SK-N-SH (cell line): ENCODE results near the gene LTBR. TPM values are rescaled to one million over a fixed set of nuclear protein-coding genes. Genes with fewer than 3 reads are reported as not detected.

Experiments
- CTCF ChIA-PET: fragments of 300-600, 350-600 bp; formaldehyde crosslinking; extraction: SDS; loops from one replicate; lab custom pipeline; 2021; lab: Yijun Ruan, JAX
- POLR2A ChIA-PET: fragments of 350-600 bp; sonication (Branson Sonifier 250); formaldehyde crosslinking; extraction: SDS; loops from one replicate; lab custom pipeline; 2020; ENCODE audit warnings: antibody characterized with exemption, inconsistent platforms; lab: Yijun Ruan, JAX
- DNase-seq: peaks from one replicate; pipeline ENCODE4 v3.0.0; 2012
- H2AFZ ChIP-seq: fragments of 200-600 bp; sonication (generic); 2 replicates; pipeline ENCODE4 v1.8.1; 2016; ENCODE audit warnings: antibody characterized with exemption, mild to moderate bottlenecking, low read depth
- H3F3A ChIP-seq: fragments of 200-600 bp; sonication (generic); replicated peaks from 2 replicates; pipeline ENCODE3; 2016; ENCODE audit warnings: antibody characterized with exemption, mild to moderate bottlenecking; ENCODE audit not compliant: insufficient read depth
- H3K27ac ChIP-seq, 2 experiments: fragments of 200-500 bp in 1 of 2; fragments of 200-600 bp in 1 of 2; sonication (Bioruptor generic) in 1 of 2; sonication (generic), shearing (Covaris generic) in 1 of 2; 2 replicates each; pipeline versions ENCODE4 v1.5.1 to v1.6.1; 2014 to 2016; ENCODE audit warnings: low read depth in 2 of 2, inconsistent platforms in 1 of 2, low read length in 1 of 2, mild to moderate bottlenecking in 1 of 2, mixed read lengths in 1 of 2
- H3K27me3 ChIP-seq: fragments of 200-600 bp; sonication (generic), shearing (Covaris generic); 2 replicates; pipeline ENCODE4 v1.6.1; 2016; ENCODE audit warnings: mixed run types; ENCODE audit not compliant: insufficient read depth
- H3K36me3 ChIP-seq, 2 experiments: fragments of 200-500 bp in 1 of 2; fragments of 200-600 bp in 1 of 2; sonication (Bioruptor generic) in 1 of 2; sonication (generic) in 1 of 2; replicated peaks in 1 of 2; 2 replicates each; pipeline versions ENCODE3 to v1.5.1; 2014 to 2016; ENCODE audit warnings: low read length in 1 of 2, mild to moderate bottlenecking in 1 of 2; ENCODE audit not compliant: insufficient read depth in 2 of 2, control insufficient read depth in 1 of 2
- H3K4me1 ChIP-seq, 2 experiments: fragments of 200-500 bp in 1 of 2; fragments of 200-600 bp in 1 of 2; sonication (Bioruptor generic) in 1 of 2; sonication (generic), shearing (Covaris generic) in 1 of 2; 2 replicates each; pipeline versions ENCODE4 v1.5.1 to v1.6.1; 2014 to 2016; ENCODE audit warnings: low read depth in 1 of 2, low read length in 1 of 2, mixed run types in 1 of 2; ENCODE audit not compliant: insufficient read depth in 2 of 2, control insufficient read depth in 1 of 2
- H3K4me2 ChIP-seq: fragments of 200-600 bp; sonication (generic), shearing (Covaris generic); 2 replicates; pipeline ENCODE4 v1.6.1; 2017; ENCODE audit warnings: mixed run types
- H3K4me3 ChIP-seq, 2 experiments: fragments of 200-500 bp in 1 of 2; fragments of 200-600 bp in 1 of 2; sonication (Bioruptor generic) in 1 of 2; sonication (generic), shearing (Covaris generic) in 1 of 2; 2 replicates each; pipeline versions ENCODE4 v1.5.1 to v1.8.1; 2014 to 2016; ENCODE audit warnings: low read depth in 2 of 2, inconsistent platforms in 1 of 2, low read length in 1 of 2, mild to moderate bottlenecking in 1 of 2, mixed read lengths in 1 of 2, moderate library complexity in 1 of 2
- H3K79me2 ChIP-seq: fragments of 200-600 bp; sonication (generic); 2 replicates; pipeline ENCODE4 v1.8.1; 2017; ENCODE audit warnings: mild to moderate bottlenecking; ENCODE audit not compliant: insufficient read depth
- H3K9ac ChIP-seq: fragments of 200-600 bp; sonication (generic); 2 replicates; pipeline ENCODE4 v1.6.1; 2017; ENCODE audit warnings: mixed run types
- H3K9me2 ChIP-seq: fragments of 200-600 bp; sonication (generic); 2 replicates; pipeline ENCODE4 v1.6.1; 2017; ENCODE audit warnings: mixed run types
- H3K9me3 ChIP-seq: fragments of 200-600 bp; sonication (generic); 2 replicates; pipeline ENCODE4 v1.6.1; 2017; ENCODE audit warnings: mixed run types, mild to moderate bottlenecking, moderate library complexity
- H4K20me1 ChIP-seq: fragments of 200-600 bp; sonication (generic); 2 replicates; pipeline ENCODE4 v1.6.1; 2017; ENCODE audit warnings: mild to moderate bottlenecking, mixed run types; ENCODE audit not compliant: insufficient read depth
- CHD2 ChIP-seq: fragments of 150-350 bp; IDR thresholded peaks from 2 replicates; pipeline ENCODE4 v1.6.1; 2018; ENCODE audit warnings: low read length; ENCODE audit not compliant: partially characterized antibody
- EZH2phosphoT487 ChIP-seq: fragments of 200-600 bp; sonication (generic); IDR thresholded peaks from 2 replicates; pipeline ENCODE4 v1.6.1; 2017; ENCODE audit warnings: low read depth, mixed run types, mild to moderate bottlenecking, antibody characterized with exemption, moderate library complexity, borderline replicate concordance
- FOSL2 ChIP-seq: IDR thresholded peaks from 2 replicates; pipeline ENCODE4 v1.4.0; 2012; ENCODE audit warnings: low read depth, mild to moderate bottlenecking, moderate library complexity, borderline replicate concordance
- FOXJ3 ChIP-seq: sonication (generic); formaldehyde crosslinking; IDR thresholded peaks from 2 replicates; pipeline ENCODE4 v1.5.1; 2020; ENCODE audit warnings: mild to moderate bottlenecking, missing genetic modification reagents
- IRF3 ChIP-seq: fragments of 150-350 bp; IDR thresholded peaks from 2 replicates; pipeline ENCODE4 v1.6.1; 2016; ENCODE audit warnings: mild to moderate bottlenecking, low read depth, low read length
- RCOR1 ChIP-seq: fragments of 150-350 bp; IDR thresholded peaks from 2 replicates; pipeline ENCODE4 v1.6.1; 2017; ENCODE audit warnings: antibody characterized with exemption, low read length
- REST ChIP-seq: IDR thresholded peaks from 2 replicates; pipeline ENCODE4 v1.6.1; 2012; ENCODE audit warnings: mild to moderate bottlenecking, low read depth, low read length, moderate library complexity
- RXRA ChIP-seq: IDR thresholded peaks from 2 replicates; pipeline ENCODE4 v1.4.0; 2012; ENCODE audit warnings: low read depth, mild to moderate bottlenecking, borderline replicate concordance
- SIN3A ChIP-seq: IDR thresholded peaks from 2 replicates; pipeline ENCODE4 v1.6.1; 2012; ENCODE audit warnings: low read depth, mild to moderate bottlenecking, low read length, moderate library complexity, borderline replicate concordance
- SMC3 ChIP-seq: IDR thresholded peaks from 2 replicates; pipeline ENCODE4 v1.6.1; 2012; ENCODE audit warnings: low read depth, low read length, improper control_type of control experiment
- ZBTB33 ChIP-seq: IDR thresholded peaks from 2 replicates; pipeline ENCODE4 v1.4.0; 2012; ENCODE audit warnings: low read depth, borderline replicate concordance
- WGBS: methylation state at CpG from one replicate; pipeline ENCODE4 v1.1.6; 2017; ENCODE audit warnings: low lambda C conversion rate; 5-methylcytosine and 5-hydroxymethylcytosine counted together
- polyA plus RNA-seq, 3 experiments: library from polyadenylated mRNA; depleted of rRNA; stranded (reverse); fragments of >200 nt; gene quantifications; 2 replicates each; pipeline ENCODE4 v1.2.3, GENCODE V29; 2012

Gene LTBR
- polyA plus RNA-seq, 1 of the 3 experiments (the other 2 are of a cell fraction), result 0.12 TPM

GRCh38 chr12:6367969-6368892, 15.7 kb upstream of the LTBR start:
- H3K79me2 ChIP-seq, result no peaks in the 10 kb centered on the region
- WGBS, result 81% methylated on average over 15 of the region's 15 CpGs
- H3K4me2 ChIP-seq, result no peak overlapping the region
- no peak overlapping the region for H3K4me3 ChIP-seq
- H2AFZ ChIP-seq, result no peak overlapping the region
- peaks cover 3 to 26% of the 10 kb centered on the region in 2 experiments; a peak in 3 of 4 replicates for H3K4me1 ChIP-seq
- H3K9me3 ChIP-seq, result no peaks in the 10 kb centered on the region
- no peak for TF ChIP-seq ZBTB33
- TF ChIP-seq IRF3, result no peak
- no peak for TF ChIP-seq CHD2
- no peak for TF ChIP-seq RXRA
- H3K9ac ChIP-seq, result no peak overlapping the region
- peaks cover 25% of the 10 kb centered on the region for H3F3A ChIP-seq
- no peak overlapping the region for H3K27ac ChIP-seq
- no peaks in the 10 kb centered on the region for H3K36me3 ChIP-seq
- no peak for DNase-seq
- no peaks in the 10 kb centered on the region for H4K20me1 ChIP-seq
- ChIA-PET POLR2A (interaction anchor here (0.6 kb wide), 1 partner anchor 821 kb away, joined by 3 read pairs; no protein-coding TSS in a partner anchor), CTCF (interaction anchor here (0.6 to 2.4 kb wide), 3 partner anchors 18 to 59 kb away, joined by 3 to 6 read pairs (median 3); no protein-coding TSS in a partner anchor)
- H3K9me2 ChIP-seq, result no peaks in the 10 kb centered on the region
- no peaks in the 10 kb centered on the region for H3K27me3 ChIP-seq

GRCh38 chr12:6368906-6369525, 14.9 kb upstream of the LTBR start:
- no peak for DNase-seq
- H3K79me2 ChIP-seq, result no peaks in the 10 kb centered on the region
- WGBS, result 81% methylated on average over 9 of the region's 9 CpGs

More at GRCh38 chr12:6368906-6369525, 14.9 kb upstream of the LTBR start:
- H4K20me1 ChIP-seq, result no peaks in the 10 kb centered on the region
- ChIA-PET POLR2A (no interaction called here), CTCF (no interaction called here)
- H3K4me3 ChIP-seq, result no peak overlapping the region
- H3K27me3 ChIP-seq, result no peaks in the 10 kb centered on the region
- no peak overlapping the region for H3K4me2 ChIP-seq
- peaks cover 3 to 26% of the 10 kb centered on the region in 2 experiments; a peak in 3 of 4 replicates for H3K4me1 ChIP-seq
- no peak overlapping the region for H3K27ac ChIP-seq
- H3K36me3 ChIP-seq, result no peaks in the 10 kb centered on the region
- H2AFZ ChIP-seq, result no peak overlapping the region
- TF ChIP-seq RCOR1, result no peak
- no peak for TF ChIP-seq IRF3
- no peak for TF ChIP-seq EZH2phosphoT487
- TF ChIP-seq FOSL2, result no peak
- no peak for TF ChIP-seq CHD2
- TF ChIP-seq SMC3, result no peak
- TF ChIP-seq REST, result no peak
- no peak for TF ChIP-seq FOXJ3 (CRISPR knock-in tag)
- TF ChIP-seq SIN3A, result no peak
- H3K9me3 ChIP-seq, result no peaks in the 10 kb centered on the region
- H3K9me2 ChIP-seq, result no peaks in the 10 kb centered on the region
- peaks cover 25% of the 10 kb centered on the region for H3F3A ChIP-seq
- H3K9ac ChIP-seq, result no peak overlapping the region
